Parathyroid adenoma (tissue), 2 donors: ENCODE data around the gene EEF1AKMT2.
A peak's percentile ranks its signal among the peaks of the same experiment; 100 is the strongest.

Source experiments
- H2AFZ ChIP-seq: fragments of 300-600 bp; sonication (generic); one replicate; pipeline ENCODE4 v1.7.0; 2017; ENCODE audit warnings: antibody characterized with exemption, mild to moderate bottlenecking
- H3K27ac ChIP-seq: fragments of 300-600 bp; sonication (generic); one replicate; pipeline ENCODE4 v1.7.0; 2017
- H3K27me3 ChIP-seq: fragments of 300-600 bp; sonication (generic); one replicate; pipeline ENCODE4 v1.7.0; 2017; ENCODE audit warnings: low read length; ENCODE audit not compliant: control insufficient read depth, insufficient read depth
- H3K36me3 ChIP-seq: fragments of 300-600 bp; sonication (generic); one replicate; pipeline ENCODE4 v1.7.0; 2017; ENCODE audit warnings: low read length; ENCODE audit not compliant: control insufficient read depth, insufficient read depth
- H3K4me1 ChIP-seq: fragments of 300-600 bp; sonication (generic); one replicate; pipeline ENCODE4 v1.7.0; 2017; ENCODE audit warnings: control low read depth
- H3K4me2 ChIP-seq: fragments of 300-600 bp; sonication (generic); one replicate; pipeline ENCODE4 v1.7.0; 2017; ENCODE audit warnings: low read length
- H3K4me3 ChIP-seq: fragments of 300-600 bp; sonication (generic); one replicate; pipeline ENCODE4 v1.7.0; 2017; ENCODE audit warnings: low read depth, low read length
- H3K79me2 ChIP-seq: fragments of 300-600 bp; sonication (generic); one replicate; pipeline ENCODE4 v1.7.0; 2017; ENCODE audit warnings: control low read depth
- H3K9ac ChIP-seq: fragments of 300-600 bp; sonication (generic); one replicate; pipeline ENCODE4 v1.7.0; 2017; ENCODE audit warnings: mild to moderate bottlenecking
- H3K9me3 ChIP-seq: fragments of 300-600 bp; sonication (generic); one replicate; pipeline ENCODE4 v1.7.0; 2017; ENCODE audit warnings: low read length; ENCODE audit not compliant: control insufficient read depth
- CTCF ChIP-seq: fragments of 300-600 bp; sonication (generic); IDR thresholded peaks from one replicate; pipeline ENCODE4 v1.7.0; 2017; ENCODE audit warnings: antibody characterized with exemption, mild to moderate bottlenecking
- donor health status: primary hyperparathyroidism.

The EEF1AKMT2 gene

DNA sequence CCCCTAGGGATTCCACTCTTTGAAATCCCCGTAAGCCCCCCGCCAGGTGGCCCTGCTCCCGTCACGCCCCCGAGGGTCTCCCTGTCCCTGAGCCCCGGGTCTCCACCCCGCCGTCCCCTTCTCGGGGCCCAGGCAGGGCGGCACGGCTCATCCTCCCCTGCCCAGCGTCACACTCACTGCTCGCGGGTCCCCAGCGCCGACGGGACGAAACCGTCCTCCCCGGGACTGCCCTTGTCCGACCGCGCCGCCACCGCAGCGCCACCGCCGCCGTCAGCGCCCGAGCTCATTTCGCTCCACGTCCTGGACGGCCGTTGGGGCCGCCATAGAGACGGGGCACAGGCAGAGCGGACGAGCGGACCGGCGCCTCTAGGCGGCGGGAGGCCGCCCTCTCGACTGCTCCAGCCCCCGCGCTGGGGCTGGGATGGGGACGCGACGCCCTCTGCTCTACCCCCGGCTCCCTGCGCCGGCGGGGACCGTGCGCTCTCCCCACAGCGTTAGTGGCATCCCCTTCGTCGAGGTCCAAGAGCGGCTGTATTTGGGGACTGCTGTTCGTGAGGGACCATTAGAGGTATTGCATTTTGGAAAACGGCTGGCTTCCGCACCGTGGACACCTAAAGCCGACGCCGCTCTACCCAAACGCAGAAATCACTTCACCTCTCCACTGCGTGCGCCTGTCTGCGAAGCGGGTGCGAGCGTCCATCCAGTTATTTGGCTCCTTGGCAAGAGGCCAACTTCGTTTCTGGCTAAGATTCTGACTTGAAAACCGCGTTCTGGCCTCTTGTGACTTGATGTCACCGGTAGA is at the start of gene EEF1AKMT2:
EEF1AKMT2 (minus strand) TSS at position 341 of the 802 bp plus-strand sequence; CDS start at position 287, 54 bp downstream.
- Histone ChIP-seq H3K27ac (peak within 1 kb of the TSS; percentile 83), H3K4me3 (peak within 1 kb of the TSS; percentile 83), H3K79me2 (peaks cover 5% of the 10 kb centered on the region), H3K27me3 (no peaks in the 10 kb centered on the region), H3K36me3 (no peaks in the 10 kb centered on the region), H2AFZ (peak within 1 kb of the TSS; percentile 99), H3K9ac (peak within 1 kb of the TSS; percentile 88), H3K4me2 (peak within 1 kb of the TSS; percentile 99), H3K4me1 (no peaks in the 10 kb centered on the region), H3K9me3 (no peaks in the 10 kb centered on the region)
- peak; percentile 60 for TF ChIP-seq CTCF

DNA sequence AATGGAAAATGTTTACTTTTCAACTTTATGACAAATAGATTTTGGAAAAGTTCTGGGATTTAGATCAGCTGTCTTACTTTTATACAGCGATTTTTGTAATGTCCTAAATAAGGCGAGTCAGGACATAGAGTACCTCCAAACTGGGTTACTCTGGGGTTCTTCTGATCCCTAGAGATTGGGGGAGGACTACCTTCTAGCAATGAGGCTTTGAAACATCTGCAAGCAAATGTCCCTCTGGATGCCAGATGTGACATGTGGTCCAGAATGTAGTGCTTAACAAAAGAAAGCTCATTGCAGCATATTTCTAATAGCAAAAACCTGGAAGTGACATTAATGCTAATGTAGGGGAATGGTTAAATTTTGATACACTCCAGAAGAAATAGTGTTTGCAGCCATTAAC is 46.0 kb upstream of the EEF1AKMT2 start:
- H2AFZ ChIP-seq, result no peak overlapping the region
- H3K9ac ChIP-seq, result no peak overlapping the region
- H3K4me1 ChIP-seq, result no peaks in the 10 kb centered on the region
- no peaks in the 10 kb centered on the region for H3K36me3 ChIP-seq
- no peaks in the 10 kb centered on the region for H3K27me3 ChIP-seq
- no peak for TF ChIP-seq CTCF
- no peak overlapping the region for H3K27ac ChIP-seq
- no peak overlapping the region for H3K4me2 ChIP-seq
- H3K9me3 ChIP-seq, result no peaks in the 10 kb centered on the region
- no peaks in the 10 kb centered on the region for H3K79me2 ChIP-seq
- no peak overlapping the region for H3K4me3 ChIP-seq

DNA sequence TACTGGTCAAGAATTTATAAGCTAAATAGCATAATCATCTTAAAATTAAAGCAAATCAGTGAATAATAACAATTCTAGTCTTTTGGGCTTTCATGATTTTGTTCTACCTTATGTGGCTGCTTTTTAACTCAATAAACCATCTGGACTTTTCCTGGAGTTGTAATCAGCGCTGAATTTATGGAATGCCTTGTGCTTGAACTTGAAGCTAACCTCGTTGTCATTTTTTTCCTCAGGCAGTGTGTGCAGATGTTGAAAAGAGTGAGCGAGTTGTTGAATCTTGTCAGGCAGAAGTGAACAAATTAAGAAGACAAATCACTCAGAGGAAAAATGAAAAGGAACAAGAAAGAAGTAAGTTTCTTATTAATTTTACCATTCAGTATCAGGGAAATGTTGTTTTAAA is 39.4 kb upstream of the EEF1AKMT2 start:
- no peak overlapping the region for H3K4me3 ChIP-seq
- H2AFZ ChIP-seq, result no peak overlapping the region
- H3K36me3 ChIP-seq, result no peaks in the 10 kb centered on the region
- H3K27me3 ChIP-seq, result no peaks in the 10 kb centered on the region
- H3K4me2 ChIP-seq, result no peak overlapping the region
- H3K9ac ChIP-seq, result no peak overlapping the region
- TF ChIP-seq CTCF, result no peak
- no peak overlapping the region for H3K27ac ChIP-seq
- no peaks in the 10 kb centered on the region for H3K79me2 ChIP-seq
- no peaks in the 10 kb centered on the region for H3K4me1 ChIP-seq
- no peaks in the 10 kb centered on the region for H3K9me3 ChIP-seq

DNA sequence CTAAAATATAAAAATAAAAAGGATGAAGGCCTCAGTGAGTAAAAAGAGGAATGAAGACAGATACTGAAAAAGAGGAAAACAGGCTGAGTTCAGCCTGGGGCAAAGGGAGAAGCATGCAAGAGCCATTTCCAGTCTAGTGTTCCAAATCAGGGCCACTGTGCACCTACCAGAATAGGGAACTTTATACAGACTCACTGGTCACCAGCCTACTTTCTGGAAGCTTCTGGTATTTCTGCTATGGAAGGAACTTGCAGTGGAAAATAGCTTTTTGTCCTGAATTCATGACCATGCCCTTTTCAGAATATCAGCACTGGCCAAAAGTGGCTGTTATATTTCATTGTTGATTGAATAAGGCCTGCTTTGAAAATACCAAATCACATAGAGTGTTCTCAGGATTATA is 38.8 kb upstream of the EEF1AKMT2 start:
- no peaks in the 10 kb centered on the region for H3K36me3 ChIP-seq
- H3K4me3 ChIP-seq, result no peak overlapping the region
- no peaks in the 10 kb centered on the region for H3K79me2 ChIP-seq
- H2AFZ ChIP-seq, result no peak overlapping the region
- H3K27ac ChIP-seq, result no peak overlapping the region
- H3K9ac ChIP-seq, result no peak overlapping the region
- H3K27me3 ChIP-seq, result no peaks in the 10 kb centered on the region
- no peak overlapping the region for H3K4me2 ChIP-seq
- no peaks in the 10 kb centered on the region for H3K4me1 ChIP-seq
- no peak for TF ChIP-seq CTCF
- H3K9me3 ChIP-seq, result no peaks in the 10 kb centered on the region
